ENCODE data around the gene GUCD1. TPM values are rescaled to one million over a fixed set of nuclear protein-coding genes. Genes with fewer than 3 reads are reported as not detected.

Gene GUCD1
- total RNA-seq, 1 donor from 2014 or later: 84.7 TPM

- DNase-seq (ENCODE audit: low spot score): no peak
- no peak overlapping the region for H3K27ac Mint-ChIP-seq (ENCODE audit: unreplicated experiment)
- H3K9me3 Mint-ChIP-seq (ENCODE audit: low read depth): no peaks in the 10 kb centered on the region
- H3K4me3 Mint-ChIP-seq (ENCODE audit: unreplicated experiment): no peak overlapping the region
- H3K27me3 Mint-ChIP-seq (ENCODE audit: low read depth): no peaks in the 10 kb centered on the region
- H3K4me1 Mint-ChIP-seq (ENCODE audit: low read depth): peaks cover 9% of the 10 kb centered on the region
- no peaks in the 10 kb centered on the region for H3K36me3 Mint-ChIP-seq (ENCODE audit: low read depth)
- no peak for TF ChIP-seq CTCF (IDR thresholded peaks at IDR 0.05)
Observed at GRCh38 chr22:24590596-24591173, 35.7 kb upstream of the GUCD1 start.

GRCh38 chr22:24589518-24590030 is 34.6 kb upstream of the GUCD1 start:
- H3K9me3 Mint-ChIP-seq (ENCODE audit: low read depth): no peaks in the 10 kb centered on the region

GRCh38 chr22:24588757-24589481 is 34.0 kb upstream of the GUCD1 start:
- no peak overlapping the region for H3K4me3 Mint-ChIP-seq (ENCODE audit: unreplicated experiment)
- H3K36me3 Mint-ChIP-seq (ENCODE audit: low read depth): no peaks in the 10 kb centered on the region
- DNase-seq (ENCODE audit: low spot score): peak; percentile 53
- H3K9me3 Mint-ChIP-seq (ENCODE audit: low read depth): no peaks in the 10 kb centered on the region
- no peak overlapping the region for H3K27ac Mint-ChIP-seq (ENCODE audit: unreplicated experiment)
- peaks cover 18% of the 10 kb centered on the region for H3K4me1 Mint-ChIP-seq (ENCODE audit: low read depth)
- H3K27me3 Mint-ChIP-seq (ENCODE audit: low read depth): no peaks in the 10 kb centered on the region
- no peak for TF ChIP-seq CTCF (IDR thresholded peaks at IDR 0.05)

More at GRCh38 chr22:24589518-24590030, 34.6 kb upstream of the GUCD1 start:
- Mint-ChIP-seq H3K27ac (ENCODE audit: unreplicated experiment) (no peak overlapping the region), H3K27me3 (ENCODE audit: low read depth) (no peaks in the 10 kb centered on the region), H3K4me3 (ENCODE audit: unreplicated experiment) (no peak overlapping the region), H3K36me3 (ENCODE audit: low read depth) (no peaks in the 10 kb centered on the region), H3K4me1 (ENCODE audit: low read depth) (peaks cover 11% of the 10 kb centered on the region)
- DNase-seq (ENCODE audit: low spot score): peak; percentile 85
- no peak for TF ChIP-seq CTCF (IDR thresholded peaks at IDR 0.05)

GRCh38 chr22:24588381-24588756 is 33.4 kb upstream of the GUCD1 start:
- TF ChIP-seq CTCF (IDR thresholded peaks at IDR 0.05): no peak
- Mint-ChIP-seq H3K27ac (ENCODE audit: unreplicated experiment) (no peak overlapping the region), H3K4me3 (ENCODE audit: unreplicated experiment) (no peak overlapping the region), H3K27me3 (ENCODE audit: low read depth) (no peaks in the 10 kb centered on the region), H3K4me1 (ENCODE audit: low read depth) (peaks cover 23% of the 10 kb centered on the region), H3K36me3 (ENCODE audit: low read depth) (no peaks in the 10 kb centered on the region), H3K9me3 (ENCODE audit: low read depth) (no peaks in the 10 kb centered on the region)
- no peak for DNase-seq (ENCODE audit: low spot score)

GRCh38 chr22:24587948-24588347 is 33.0 kb upstream of the GUCD1 start:
- no peaks in the 10 kb centered on the region for H3K27me3 Mint-ChIP-seq (ENCODE audit: low read depth)

More at GRCh38 chr22:24587948-24588347, 33.0 kb upstream of the GUCD1 start:
- Mint-ChIP-seq H3K4me1 (ENCODE audit: low read depth) (peaks cover 25% of the 10 kb centered on the region), H3K4me3 (ENCODE audit: unreplicated experiment) (no peak overlapping the region), H3K36me3 (ENCODE audit: low read depth) (no peaks in the 10 kb centered on the region), H3K9me3 (ENCODE audit: low read depth) (no peaks in the 10 kb centered on the region), H3K27ac (ENCODE audit: unreplicated experiment) (no peak overlapping the region)
- TF ChIP-seq CTCF (IDR thresholded peaks at IDR 0.05): no peak
- DNase-seq (ENCODE audit: low spot score): no peak
